Upper lobe of left lung (tissue), 6 donors: Measurements from ENCODE around the gene GPR55. TPM values are rescaled to one million over a fixed set of nuclear protein-coding genes. Genes with fewer than 3 reads are reported as not detected.
A peak's percentile ranks its signal among the peaks of the same experiment; 100 is the strongest.

Experiments used
- ATAC-seq, 2 donors: fragments of 200-7000 bp; cut with Tn5 transposase; one replicate each; pipeline ENCODE4 v1.9.1; 2022; ENCODE audit warnings: mild to moderate bottlenecking in 2 of 2, moderate library complexity in 2 of 2; ENCODE audit not compliant: low FRiP score in 2 of 2
- DNase-seq, 2 donors: peaks; one replicate each; pipeline ENCODE4 v3.0.0-alpha.2; 2019 to 2020
- H3K27ac ChIP-seq, 4 donors: fragments of 200-600 bp; sonication (generic); one replicate each; pipeline ENCODE4 v1.5.1; 2016 to 2019
- H3K27me3 ChIP-seq, 4 donors: fragments of 200-600 bp; sonication (generic); one replicate each; pipeline ENCODE4 v1.5.1; 2017 to 2019
- H3K36me3 ChIP-seq, 4 donors: fragments of 200-600 bp; sonication (generic); one replicate each; pipeline ENCODE4 v1.5.1; 2016 to 2019
- H3K4me1 ChIP-seq, 4 donors: fragments of 200-600 bp; sonication (generic); one replicate each; pipeline ENCODE4 v1.5.1; 2018 to 2019
- H3K4me3 ChIP-seq, 4 donors: fragments of 200-600 bp; sonication (generic); one replicate each; pipeline ENCODE4 v1.5.1; 2017 to 2019; ENCODE audit warnings: mild to moderate bottlenecking in 2 of 4, moderate library complexity in 1 of 4
- H3K9me3 ChIP-seq, 4 donors: fragments of 200-600 bp; sonication (generic); one replicate each; pipeline ENCODE4 v1.5.1; 2018 to 2019
- EP300 ChIP-seq, 4 donors: sonication (generic); formaldehyde crosslinking; IDR thresholded peaks; one replicate each; pipeline ENCODE4 v1.5.1; 2017; ENCODE audit warnings: antibody characterized with exemption in 4 of 4, control low read depth in 2 of 4
- POLR2A ChIP-seq, 4 donors: fragments of 450-650 bp; IDR thresholded peaks; one replicate each; pipeline ENCODE4 v1.5.1; 2016 to 2017; ENCODE audit warnings: antibody characterized with exemption in 4 of 4, mild to moderate bottlenecking in 2 of 4
- POLR2AphosphoS5 ChIP-seq, 2 donors: sonication (generic); formaldehyde crosslinking; IDR thresholded peaks; one replicate each; pipeline ENCODE4 v1.5.1; 2017; ENCODE audit warnings: antibody characterized with exemption in 2 of 2
- WGBS, 2 donors: methylation state at CpG; one replicate each; pipeline ENCODE4 v1.1.5; 2017 to 2018; 5-methylcytosine and 5-hydroxymethylcytosine counted together
- total RNA-seq, 6 donors: library from RNA; depleted of rRNA in 4 of 6; stranded (reverse); fragments of >200 nt in 4 of 6; gene quantifications; one replicate each; pipeline versions ENCODE4 v1.1.0 to v1.2.1, GENCODE V29; 2016 to 2021
- TF ChIP-seq, protein P1 (sequence below), 6 experiments: fragments of 450-650 bp in 4 of 6; fragments of 200-600 bp in 2 of 6; sonication (generic) in 2 of 6; IDR thresholded peaks; one replicate each; pipeline ENCODE4 v1.5.1; 2016 to 2019; ENCODE audit warnings: antibody characterized with exemption in 6 of 6
- donor health status: DM: no; HTN: no; CAD: no; lungs with moderate emphysema.
- donor health status: DM: no; HTN: yes; CAD: no; lungs with severe emphysema.

Gene GPR55
- total RNA-seq, 6 donors from 2014 or later = 0.15 to 0.84 (median 0.52) TPM; not detected in 2

DNA sequence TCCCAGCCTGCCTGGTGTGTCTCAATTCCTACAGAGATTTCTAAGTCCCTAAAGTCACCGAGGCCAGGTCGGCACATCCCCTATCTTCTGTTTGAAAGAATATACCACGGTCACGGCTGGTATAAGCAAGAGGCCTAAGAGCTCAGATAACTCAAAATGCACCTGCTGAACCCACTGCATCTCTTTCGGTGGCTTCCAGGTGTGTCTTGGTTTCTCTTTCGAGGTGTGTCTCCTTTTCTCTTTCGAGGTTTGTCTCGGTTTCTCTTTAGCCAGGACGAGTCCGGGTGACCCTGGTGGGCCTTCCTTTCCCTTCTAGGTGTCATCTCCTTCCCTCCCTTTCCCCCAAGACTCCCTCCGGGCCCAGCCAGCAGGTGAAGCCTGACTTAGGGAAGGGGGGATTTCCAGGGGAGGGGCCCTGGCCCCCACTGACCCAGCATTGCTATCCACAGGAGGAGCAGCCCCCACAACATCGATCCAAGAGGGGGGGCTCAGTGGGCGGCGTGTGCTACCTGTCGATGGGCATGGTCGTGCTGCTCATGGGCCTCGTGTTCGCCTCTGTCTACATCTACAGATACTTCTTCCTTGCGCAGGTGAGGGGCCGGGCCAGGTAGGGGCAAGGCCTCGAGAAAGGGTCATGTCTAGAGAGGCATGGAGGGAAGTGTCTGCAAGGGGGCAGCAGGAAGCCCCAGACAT lies 51.9 kb downstream of the GPR55 start:
- H3K4me1 ChIP-seq = peaks cover 3 to 11% (median 5%) of the 10 kb centered on the region in 4 donors
- no peaks in the 10 kb centered on the region for H3K27me3 ChIP-seq
- 85 to 95% methylated on average over 19 to 21 of the region's 21 CpGs for WGBS, 2 donors
- H3K27ac ChIP-seq = no peak overlapping the region
- peaks cover 0 to 12% (median 2%) of the 10 kb centered on the region in 4 donors for H3K36me3 ChIP-seq
- TF ChIP-seq POLR2AphosphoS5 (IDR thresholded peaks at IDR 0.05) (no peak), POLR2A (IDR thresholded peaks at IDR 0.05) (no peak), EP300 (IDR thresholded peaks at IDR 0.05) (no peak)
- TF ChIP-seq, protein P1, sequence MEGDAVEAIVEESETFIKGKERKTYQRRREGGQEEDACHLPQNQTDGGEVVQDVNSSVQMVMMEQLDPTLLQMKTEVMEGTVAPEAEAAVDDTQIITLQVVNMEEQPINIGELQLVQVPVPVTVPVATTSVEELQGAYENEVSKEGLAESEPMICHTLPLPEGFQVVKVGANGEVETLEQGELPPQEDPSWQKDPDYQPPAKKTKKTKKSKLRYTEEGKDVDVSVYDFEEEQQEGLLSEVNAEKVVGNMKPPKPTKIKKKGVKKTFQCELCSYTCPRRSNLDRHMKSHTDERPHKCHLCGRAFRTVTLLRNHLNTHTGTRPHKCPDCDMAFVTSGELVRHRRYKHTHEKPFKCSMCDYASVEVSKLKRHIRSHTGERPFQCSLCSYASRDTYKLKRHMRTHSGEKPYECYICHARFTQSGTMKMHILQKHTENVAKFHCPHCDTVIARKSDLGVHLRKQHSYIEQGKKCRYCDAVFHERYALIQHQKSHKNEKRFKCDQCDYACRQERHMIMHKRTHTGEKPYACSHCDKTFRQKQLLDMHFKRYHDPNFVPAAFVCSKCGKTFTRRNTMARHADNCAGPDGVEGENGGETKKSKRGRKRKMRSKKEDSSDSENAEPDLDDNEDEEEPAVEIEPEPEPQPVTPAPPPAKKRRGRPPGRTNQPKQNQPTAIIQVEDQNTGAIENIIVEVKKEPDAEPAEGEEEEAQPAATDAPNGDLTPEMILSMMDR (IDR thresholded peaks at IDR 0.05) = no peak
- H3K4me3 ChIP-seq = no peak overlapping the region
- no peak for ATAC-seq
- no peaks in the 10 kb centered on the region for H3K9me3 ChIP-seq
- DNase-seq = peak in 1 of 2 donors; percentile 3

DNA sequence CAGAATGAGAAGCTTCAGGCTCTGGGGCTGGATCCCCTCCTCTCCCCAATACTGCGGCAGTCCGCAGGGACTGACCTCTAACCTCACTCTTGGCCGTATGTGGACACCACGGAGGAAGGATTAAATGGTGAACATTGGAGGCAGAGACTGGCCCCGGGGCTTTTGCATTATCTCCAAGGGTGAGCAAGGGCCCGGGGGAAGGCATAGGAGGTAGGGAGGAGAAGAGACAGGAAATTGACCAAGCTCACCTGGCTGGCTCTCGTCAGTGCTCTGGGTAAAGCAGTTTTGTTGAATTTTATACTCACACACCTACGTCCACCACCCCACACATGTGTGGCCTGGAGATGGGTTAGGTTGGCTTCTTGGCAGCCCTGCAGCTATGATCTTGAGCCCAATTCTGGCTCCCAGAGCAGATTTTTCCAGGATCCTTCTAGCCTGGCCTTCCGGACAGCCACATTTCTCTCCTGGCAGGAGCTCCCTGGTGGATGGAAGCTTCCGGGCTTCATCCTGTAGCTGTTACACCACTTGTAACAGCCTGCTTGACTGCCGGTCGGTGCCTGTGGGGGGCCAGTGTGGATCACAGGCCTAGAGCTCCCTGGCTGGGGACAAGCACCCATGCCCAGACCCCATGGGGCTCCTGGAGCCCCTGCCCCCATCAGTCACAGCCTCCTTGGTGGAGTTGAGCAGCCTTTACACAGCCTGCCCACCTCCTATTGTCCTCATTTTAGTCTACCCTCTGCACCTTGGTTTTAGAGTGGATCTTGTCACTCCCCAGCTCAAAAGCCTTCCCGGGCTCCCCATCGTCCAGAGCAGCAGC lies 52.7 kb downstream of the GPR55 start:
- no peak overlapping the region for H3K27ac ChIP-seq
- peaks cover 3 to 11% (median 8%) of the 10 kb centered on the region in 4 donors for H3K4me1 ChIP-seq
- no peak overlapping the region for H3K4me3 ChIP-seq
- TF ChIP-seq POLR2A (IDR thresholded peaks at IDR 0.05) (no peak), EP300 (IDR thresholded peaks at IDR 0.05) (no peak)
- peaks cover 0 to 6% (median 2%) of the 10 kb centered on the region in 4 donors for H3K36me3 ChIP-seq
- no peaks in the 10 kb centered on the region for H3K27me3 ChIP-seq
- ATAC-seq (no peak), DNase-seq (peak; percentile 11 to 48)
- 79 to 93% methylated on average over 12 to 14 of the region's 14 CpGs for WGBS, 2 donors
- H3K9me3 ChIP-seq = no peaks in the 10 kb centered on the region

DNA sequence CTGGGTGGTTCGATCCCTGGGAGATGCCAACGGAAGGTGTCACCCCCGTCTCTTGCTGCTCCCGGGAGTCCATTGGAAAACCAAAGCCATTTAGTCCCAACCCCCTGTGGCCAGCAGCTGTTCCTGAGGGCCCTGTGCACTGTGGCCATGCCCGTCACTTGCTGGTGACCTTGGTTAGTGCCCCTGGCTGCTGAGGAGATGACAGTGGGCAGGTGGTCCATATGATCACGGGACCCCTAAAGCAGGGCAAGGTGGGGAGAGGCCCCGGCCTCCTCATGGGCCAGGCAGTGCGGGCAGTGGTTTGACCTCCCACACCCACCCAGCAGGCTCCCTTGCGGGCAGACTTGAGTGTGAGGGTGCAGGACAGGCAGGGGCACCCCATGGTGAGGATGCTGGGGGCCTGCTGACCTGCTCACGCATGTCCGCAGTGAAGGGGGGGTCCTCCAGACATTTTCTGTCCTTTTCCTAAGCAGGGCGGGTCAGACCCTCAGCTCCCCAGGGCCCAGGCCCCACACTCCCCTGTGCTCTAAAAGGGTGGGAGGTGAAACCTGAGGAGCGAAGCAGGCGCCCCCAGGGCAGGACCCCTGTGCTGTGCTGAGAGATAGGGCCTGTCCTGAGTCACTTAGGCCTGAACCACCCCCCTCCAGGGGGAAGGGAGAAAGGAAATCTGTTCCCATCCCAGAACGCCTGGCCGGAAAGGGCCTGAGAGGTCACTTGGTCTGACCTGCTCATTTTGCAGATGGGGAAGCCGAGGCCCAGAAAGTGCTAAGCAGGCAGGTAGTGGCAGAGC lies 53.5 kb downstream of the GPR55 start:
- H3K27ac ChIP-seq = peak overlapping the region in 1 of 4 donors; percentile 35
- no peak overlapping the region for H3K4me3 ChIP-seq
- peak; percentile 9 to 40 for DNase-seq
- no peaks in the 10 kb centered on the region for H3K9me3 ChIP-seq
- 65 to 80% methylated on average over 6 to 17 of the region's 17 CpGs for WGBS, 2 donors
- ATAC-seq = no peak
- H3K36me3 ChIP-seq = no peaks in the 10 kb centered on the region
- H3K4me1 ChIP-seq = peaks cover 3 to 13% (median 8%) of the 10 kb centered on the region in 4 donors
- no peaks in the 10 kb centered on the region for H3K27me3 ChIP-seq
- TF ChIP-seq POLR2AphosphoS5 (IDR thresholded peaks at IDR 0.05) (no peak), POLR2A (IDR thresholded peaks at IDR 0.05) (no peak), EP300 (IDR thresholded peaks at IDR 0.05) (no peak)
- TF ChIP-seq, protein P1 (IDR thresholded peaks at IDR 0.05) = no peak

DNA sequence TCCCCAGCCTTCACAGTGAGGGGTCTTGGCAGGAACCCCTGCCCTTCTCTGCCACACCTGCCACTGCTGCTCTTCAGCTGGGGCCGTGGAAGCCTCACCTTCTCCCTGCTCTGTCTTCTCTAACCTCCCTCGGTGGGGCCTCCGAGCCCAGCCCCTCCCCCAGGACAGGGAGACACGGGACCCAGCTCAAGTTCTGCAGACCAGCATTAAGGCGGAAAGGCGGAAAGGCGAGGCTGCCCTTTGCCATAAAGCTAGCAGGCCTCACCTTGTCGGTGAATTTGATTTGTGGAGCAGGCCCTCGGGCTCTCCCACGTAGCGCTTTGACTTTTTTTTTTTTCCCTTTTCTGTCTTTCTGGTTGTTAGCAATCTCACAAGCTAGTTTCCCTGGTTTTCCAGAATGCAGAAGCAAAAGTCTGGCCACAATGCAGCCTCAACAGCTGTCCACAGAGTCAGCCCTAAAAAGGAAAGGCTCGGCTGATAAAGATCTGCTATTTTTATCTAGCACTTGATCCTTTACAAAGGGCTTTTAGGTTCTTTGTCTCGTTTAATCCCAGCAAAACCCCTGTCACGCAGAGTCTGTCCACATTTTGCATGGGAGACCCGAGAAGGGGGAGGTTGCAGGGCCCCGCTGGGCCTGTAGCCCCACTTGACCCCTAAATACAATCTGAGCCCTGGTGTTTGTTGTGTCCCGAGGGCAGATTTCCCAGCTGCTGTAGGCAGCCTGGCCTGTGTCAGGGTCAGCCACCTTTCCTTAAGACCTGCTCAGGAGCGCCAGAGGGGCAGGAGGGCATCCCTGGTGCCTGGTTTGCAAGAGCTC lies 54.3 kb downstream of the GPR55 start:
- ATAC-seq = no peak
- Histone ChIP-seq H3K9me3 (no peaks in the 10 kb centered on the region), H3K36me3 (no peaks in the 10 kb centered on the region), H3K27me3 (peaks cover 0 to under 1% (median 0%) of the 10 kb centered on the region in 4 donors), H3K4me3 (no peak overlapping the region), H3K4me1 (peaks cover 6 to 21% (median 13%) of the 10 kb centered on the region in 4 donors), H3K27ac (peak overlapping the region in 1 of 4 donors; percentile 35)
- no peak for TF ChIP-seq POLR2AphosphoS5 (IDR thresholded peaks at IDR 0.05)
- TF ChIP-seq POLR2A (IDR thresholded peaks at IDR 0.05) = no peak
- TF ChIP-seq EP300 (IDR thresholded peaks at IDR 0.05) = no peak
- TF ChIP-seq, protein P1 (IDR thresholded peaks at IDR 0.05) = no peak
- WGBS, 2 donors = 50 to 58% methylated on average over 17 to 18 of the region's 18 CpGs
- peak in 1 of 2 donors; percentile 42 for DNase-seq
